ENCODE measurements around the gene SPTBN1.
"Not testable (repeated sequence)": the region's sequence is repeated elsewhere in the genome, so short reads cannot be mapped to it uniquely, and the experiment has no call there.

SPTBN1 gene

DNA sequence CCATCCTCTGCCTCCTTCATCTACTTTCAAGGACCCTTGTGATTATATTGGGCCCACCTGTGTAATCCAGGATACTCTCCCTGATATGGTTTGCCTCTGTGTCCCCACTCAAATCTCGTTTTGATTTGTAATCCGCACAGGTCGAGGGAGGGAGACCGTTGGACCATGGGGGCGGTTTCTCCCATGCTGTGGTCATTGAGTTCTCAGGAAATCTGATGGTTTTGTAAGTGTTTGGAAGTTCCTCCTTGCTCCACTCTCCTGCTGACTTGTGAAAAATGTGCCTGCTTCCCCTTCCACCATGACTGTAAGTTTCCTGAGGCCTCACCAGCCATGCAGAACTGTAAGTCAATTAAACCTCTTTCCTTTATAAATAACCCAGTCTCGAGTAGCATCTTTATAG is 225.3 kb downstream of the SPTBN1 start:
- DNase-seq, result no peak

DNA sequence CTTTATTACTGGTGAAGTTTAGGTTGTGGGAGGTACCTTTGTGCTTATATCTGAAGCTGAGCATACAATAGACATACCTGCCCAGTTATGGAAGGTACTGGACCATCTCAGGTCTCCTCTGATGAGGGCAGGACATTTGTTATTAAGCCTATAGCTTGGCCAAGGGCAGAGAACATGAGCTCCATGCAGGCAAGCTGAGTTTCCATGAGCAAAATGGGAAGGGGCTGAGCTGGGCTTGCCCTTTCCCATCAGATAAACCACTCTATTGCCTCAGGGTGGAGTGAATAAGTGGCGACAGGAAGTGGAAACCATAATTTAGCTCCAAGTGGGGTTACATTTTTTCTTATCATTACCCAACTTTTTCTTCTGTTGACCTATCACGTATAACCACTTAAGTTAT is 227.5 kb downstream of the SPTBN1 start:
- DNase-seq, result no peak

DNA sequence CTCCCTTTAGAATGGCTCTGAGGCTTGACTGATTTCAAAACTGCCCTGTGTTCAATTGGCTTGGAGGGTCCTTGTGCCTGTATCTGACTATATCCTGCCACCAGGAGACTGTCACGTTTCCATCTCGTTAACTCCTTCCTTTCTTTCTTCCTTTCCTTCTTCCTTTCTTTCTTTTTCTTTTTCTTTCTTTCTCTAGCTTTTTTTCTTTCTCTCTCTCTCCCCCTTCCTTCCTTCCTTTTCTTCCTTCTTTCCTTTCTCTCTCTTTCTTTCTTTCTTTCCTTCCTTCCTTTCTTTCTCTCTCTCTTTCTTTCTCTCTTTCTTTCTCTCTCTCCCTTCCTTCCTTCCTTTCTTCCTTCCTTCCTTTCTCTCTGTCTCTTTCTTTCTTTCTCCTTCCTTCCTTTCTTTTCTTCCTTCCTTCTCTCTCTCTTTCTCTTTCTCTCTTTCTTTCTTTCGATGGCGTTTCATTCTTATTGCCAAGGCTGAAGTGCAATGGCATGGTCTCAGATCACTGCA is 229.2 kb downstream of the SPTBN1 start:
- no peak for DNase-seq

DNA sequence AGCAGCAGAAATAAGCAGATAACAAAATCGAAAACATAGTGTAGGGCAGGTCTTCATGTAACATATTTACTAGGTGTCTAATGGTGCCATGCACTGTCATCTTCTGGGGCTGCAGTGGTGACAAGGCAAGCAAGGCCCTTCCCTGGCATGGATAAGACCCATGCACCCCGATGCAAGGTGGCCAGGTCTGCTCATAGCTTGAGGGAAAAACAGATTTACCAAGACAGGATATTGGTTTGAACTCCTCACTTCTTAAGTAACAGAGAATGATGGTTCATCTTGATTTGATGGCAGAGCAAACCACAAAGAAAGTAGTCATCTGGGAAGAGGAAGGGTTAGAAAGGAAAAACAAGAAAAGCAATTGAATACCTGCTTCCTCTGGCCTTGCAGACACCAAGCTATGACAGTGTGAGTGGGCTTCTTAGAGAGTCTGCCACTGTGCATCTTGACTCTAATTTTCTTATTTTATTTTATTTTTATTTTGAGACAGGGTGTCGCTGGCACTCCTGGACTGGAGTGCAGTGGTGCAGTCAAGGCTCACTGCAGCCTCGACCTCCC is 231.5 kb downstream of the SPTBN1 start:
- no peak for DNase-seq

DNA sequence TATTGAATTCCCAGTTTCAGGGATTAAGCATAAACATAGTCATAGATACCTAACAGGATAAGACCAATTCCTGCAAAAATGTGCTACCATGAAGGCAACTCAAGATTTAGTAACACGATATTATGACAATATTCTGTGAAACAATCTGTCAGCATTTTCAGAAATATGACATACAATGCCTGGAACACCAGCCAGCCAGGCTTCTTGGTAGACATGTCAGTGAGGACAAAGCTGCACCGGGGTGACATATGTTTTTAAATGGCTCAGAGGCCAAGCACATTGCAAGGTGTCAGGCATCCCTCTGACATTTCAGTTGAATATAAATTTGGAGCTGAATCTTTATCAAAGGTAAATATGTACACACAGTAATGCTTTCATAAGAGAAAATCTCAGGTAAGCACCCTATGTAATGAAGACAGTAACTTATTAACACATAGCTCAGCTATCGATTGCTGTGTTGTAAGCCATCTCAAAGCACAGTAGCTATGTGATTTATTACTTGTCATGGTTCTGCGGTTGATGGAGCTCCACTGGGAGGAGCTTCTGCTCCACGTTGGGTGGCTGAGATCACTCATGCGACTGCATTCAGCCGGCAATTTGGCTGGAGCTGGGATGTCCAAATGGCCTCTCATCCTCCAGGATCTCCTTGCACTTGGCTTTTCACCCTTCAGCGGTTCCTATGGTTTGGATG is 235.5 kb downstream of the SPTBN1 start:
- no peak for DNase-seq

DNA sequence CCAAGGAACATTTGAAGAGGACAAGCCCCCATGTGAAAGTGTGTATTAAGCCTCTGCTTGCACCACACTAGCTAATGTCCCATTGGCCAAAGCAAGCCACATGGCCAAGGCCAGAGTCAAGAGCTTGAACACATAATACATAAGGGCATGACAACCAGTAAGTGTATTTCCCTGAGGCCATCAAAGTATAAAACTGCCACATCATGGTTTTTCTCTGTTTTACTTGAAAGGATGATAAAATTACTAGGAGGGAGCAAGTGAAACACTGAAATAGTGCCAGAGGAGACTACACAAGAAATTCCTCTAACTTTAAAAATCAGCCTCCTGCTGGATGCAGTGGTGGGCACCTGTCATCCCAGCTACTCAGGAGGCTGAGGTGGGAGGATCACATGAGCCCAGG is 236.4 kb downstream of the SPTBN1 start:
- no peak for DNase-seq

DNA sequence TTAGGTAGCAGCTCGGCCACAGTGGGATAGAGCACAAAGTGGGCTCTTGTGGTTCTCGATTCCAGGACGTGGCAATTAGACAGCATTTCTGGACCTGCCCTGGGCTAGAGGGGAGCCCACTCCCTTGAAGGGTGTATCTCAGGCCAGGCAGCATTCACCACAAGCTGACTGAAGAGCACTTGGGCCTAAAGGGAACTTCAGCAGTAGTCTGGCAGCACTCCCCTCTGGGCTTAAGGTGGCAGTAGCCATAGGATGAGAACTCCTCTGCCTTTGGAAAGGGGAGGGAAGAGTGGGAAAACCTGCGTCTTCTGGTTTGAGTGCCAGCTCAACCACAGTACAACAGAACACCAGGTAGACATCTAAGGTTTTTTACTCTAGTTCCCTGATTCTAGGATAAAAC is 239.3 kb downstream of the SPTBN1 start:
- no peak for DNase-seq

DNA sequence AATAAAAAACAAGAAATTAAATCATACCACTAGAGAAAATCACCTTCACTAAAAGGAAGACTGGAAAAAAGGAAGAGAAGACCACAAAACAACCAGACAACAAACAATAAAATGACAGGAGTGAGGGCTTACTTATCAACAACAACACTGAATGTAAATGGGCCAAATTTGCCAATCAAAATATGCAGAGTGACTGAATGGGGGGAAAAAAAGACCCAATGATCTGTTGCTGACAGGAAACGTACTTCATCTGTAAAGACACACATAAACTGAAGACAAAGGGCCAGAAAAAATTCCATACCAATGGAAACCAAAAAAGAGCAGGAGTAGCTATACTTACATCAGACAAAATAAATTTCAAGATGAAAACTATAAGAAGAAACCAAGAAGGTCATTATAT is 241.8 kb downstream of the SPTBN1 start:
- no peak for DNase-seq

DNA sequence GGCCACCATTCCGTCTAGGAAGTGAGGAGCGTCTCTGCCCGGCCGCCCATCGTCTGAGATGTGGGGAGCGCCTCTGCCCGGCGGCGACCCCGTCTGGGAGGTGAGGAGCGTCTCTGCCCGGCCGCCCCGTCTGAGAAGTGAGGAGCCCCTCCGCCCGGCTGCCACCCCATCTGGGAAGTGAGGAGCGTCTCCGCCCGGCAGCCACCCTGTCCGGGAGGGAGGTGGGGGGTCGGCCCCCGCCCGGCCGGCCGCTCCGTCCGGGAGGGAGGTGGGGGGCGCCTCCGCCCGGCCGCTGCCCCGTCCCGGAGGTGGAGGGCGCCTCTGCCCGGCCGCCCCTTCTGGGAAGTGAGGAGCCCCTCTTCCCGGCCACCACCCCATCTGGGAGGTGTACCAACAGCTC is 242.8 kb downstream of the SPTBN1 start:
- DNase-seq, result not testable (repeated sequence)

DNA sequence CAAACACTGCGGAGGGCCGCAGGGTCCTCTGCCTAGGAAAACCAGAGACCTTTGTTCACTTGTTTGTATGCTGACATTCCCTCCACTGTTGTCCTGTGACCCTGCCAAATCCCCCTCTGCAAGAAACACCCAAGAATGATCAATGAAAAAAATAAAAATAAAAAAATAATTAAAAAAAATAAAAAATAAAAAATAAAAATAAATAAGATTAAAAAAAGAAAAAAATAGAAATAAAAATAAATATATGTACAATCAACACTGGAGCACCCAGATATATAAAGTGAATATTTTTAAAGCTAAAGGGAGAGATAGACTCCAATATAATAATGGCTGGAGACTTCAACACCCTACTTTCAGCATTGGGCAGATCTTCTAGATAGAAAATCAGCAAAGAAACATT is 243.5 kb downstream of the SPTBN1 start:
- DNase-seq, result no peak

DNA sequence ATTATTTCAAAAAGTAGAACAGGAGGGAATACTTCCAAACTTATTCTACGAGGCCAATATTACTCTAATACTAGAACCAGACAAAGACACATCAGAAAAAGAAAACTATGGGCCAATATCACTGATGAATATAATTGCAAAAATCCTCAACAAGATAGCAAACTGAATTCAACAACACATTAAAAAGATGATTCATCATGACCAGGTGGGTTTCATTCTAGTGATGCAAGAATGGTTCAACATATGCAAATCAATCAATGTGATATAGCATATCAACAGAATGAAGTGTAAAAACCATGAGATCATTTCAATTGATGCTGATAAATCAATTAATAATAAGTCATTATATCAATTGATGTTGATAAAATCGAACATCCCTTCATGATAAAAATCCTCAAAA is 244.9 kb downstream of the SPTBN1 start:
- DNase-seq, result no peak

DNA sequence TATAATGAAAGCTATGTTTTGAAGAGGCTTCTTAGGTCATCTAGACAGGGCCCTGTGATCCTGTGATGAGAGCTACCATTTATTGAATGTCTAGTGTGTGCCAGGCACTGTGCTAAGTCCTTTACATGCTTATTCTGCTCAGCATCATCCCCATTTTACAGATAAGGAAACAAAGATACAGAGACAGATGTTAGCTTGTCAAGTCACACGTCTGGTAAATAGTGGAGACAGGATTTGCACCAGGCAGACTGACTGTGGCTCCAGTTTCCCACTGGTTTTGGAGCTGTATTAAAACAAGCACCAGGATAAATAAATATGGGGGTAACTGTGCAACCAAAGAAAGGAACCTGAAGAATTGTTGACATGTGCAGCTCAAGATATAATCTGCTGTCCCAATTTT is 248.1 kb downstream of the SPTBN1 start:
- DNase-seq, result no peak

DNA sequence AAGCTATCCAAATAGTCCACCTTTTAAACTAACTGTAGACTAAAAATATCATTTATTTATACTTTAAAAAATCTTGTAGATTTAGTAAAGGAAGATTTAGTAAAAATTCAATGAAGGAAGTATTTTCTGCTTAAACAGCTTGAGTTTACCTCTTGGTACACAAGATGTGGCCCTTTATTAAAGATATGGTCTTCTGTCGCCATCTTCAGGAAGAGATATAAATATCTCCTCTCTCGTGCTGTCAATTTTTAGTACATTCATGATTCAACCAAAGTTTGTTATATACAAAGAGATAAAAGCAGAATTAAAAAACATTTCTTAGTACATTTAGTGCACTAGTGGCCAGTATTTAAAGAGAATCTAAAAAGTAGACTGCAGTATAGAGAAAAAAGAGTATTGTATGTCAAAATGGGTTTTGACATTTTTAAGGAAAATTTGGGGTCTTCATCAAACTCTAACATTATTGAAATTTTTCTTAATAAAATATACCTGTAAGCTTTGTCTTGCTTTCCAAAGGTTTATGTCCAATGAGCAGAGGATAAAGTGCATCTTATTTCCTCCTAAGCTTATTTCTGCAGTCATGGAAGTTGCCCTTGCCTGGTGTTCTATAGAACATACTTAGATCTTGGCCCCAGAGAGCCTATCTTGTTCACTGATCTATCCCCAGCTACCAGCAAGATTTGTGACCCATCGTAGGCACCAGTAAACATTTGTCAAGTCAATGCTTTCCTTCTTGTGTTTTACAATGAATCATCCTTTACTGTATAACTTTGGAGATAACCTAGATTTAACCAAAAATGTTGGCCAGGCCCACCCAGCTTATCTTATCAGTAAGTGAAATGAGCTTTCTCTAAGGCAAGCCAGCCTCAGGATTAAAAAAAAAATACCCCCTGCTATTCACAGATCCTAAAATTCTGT is 248.8 kb downstream of the SPTBN1 start:
- no peak for DNase-seq

DNA sequence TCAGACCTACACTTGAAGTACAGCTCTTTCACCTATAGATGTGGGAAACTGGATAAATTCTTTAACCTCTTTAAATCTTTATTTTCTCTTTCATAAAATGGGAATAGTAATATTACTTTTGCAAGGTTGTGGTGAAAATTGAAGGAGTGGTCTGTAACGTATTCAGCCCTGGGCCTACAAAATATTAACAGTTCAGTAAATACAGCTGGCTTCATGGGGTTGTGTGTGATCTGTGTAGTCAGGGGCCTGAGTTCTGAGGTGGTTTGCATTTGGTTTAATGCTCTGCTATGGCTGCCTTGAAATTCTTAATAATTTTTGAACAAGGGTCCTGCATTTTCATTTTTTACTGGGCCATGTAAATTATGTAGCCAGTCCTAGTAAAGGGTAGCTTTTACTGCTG is 250.5 kb downstream of the SPTBN1 start:
- DNase-seq, result no peak

DNA sequence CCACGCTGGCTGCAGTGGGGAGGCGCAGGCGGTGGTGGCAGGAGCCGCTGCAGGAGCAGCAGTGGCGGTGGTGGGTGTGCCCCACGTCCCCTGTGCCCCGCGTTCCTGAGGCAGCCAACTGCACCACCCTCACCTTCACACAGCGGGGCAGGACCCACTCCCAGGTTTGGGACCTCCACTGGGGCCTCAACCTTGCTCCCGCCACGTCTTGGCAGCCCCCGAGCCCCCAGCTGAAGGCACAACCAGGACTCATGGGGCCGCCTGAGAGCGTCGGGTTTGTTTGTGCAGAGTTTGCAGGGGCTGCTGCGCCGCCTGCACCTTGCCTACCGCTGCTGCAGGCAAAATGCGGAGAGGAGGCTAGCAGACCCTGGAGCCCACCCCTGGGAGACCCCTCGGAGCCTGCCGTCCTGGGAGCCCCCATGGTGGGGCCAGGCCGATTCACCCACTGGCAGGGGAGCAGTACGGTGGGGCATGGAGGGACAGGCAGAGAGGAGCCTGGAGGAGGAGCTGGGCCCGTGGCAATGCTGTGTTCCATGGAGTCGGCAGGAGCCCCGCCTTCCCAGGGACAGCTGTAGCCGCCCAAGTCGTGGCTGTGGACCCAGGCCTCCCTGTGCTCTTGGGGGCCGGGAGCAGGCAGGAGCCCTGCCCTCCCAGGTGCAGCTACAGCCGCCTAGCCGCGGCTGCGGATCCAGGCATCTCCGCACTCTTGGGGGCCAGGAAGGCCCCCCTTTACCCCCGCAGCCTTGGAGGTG is 252.6 kb downstream of the SPTBN1 start:
- DNase-seq, result no peak

DNA sequence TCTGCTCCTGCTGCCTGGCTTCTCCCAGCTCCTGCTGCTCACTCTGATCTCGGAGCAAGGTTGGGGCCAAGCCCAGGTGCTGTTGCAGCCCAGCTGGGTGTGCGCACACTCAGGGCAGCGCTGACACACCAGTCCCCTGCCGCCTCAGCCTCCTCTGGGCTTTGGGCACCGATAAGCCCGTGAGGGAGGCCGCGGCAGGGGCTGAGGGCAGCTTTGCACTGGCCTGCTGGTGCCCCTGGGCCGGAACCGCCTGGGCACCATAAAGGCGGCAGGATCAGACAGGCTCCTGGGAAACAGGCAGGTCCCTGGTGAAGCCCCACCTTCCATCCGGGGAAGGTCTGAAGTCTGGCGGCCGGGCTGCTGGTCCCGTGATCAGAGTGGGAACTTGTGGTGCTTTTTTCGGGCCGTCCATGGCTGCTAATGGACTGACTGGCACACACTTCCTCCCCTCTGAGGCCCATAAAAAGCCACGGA is 253.2 kb downstream of the SPTBN1 start:
- no peak for DNase-seq

DNA sequence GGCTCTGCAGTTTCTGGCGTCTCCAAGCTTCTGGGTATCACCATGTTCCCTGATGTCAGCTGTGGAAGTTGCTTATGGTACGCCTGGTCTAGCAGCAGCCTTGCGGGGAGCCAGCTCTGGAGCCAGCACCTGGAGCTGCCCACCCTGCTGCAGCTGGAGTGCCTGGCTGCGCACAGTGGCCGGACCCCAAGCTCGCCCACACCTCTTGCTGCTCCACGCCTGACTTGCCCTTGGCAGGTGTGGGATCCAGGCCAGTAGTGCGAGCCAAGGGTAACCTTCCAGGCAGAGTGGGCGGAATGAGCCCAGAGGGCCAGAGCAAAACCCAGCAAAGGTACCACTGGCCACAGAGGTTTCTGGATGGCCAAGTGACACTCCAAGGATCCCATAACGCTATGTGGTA is 254.1 kb downstream of the SPTBN1 start:
- DNase-seq, result no peak

DNA sequence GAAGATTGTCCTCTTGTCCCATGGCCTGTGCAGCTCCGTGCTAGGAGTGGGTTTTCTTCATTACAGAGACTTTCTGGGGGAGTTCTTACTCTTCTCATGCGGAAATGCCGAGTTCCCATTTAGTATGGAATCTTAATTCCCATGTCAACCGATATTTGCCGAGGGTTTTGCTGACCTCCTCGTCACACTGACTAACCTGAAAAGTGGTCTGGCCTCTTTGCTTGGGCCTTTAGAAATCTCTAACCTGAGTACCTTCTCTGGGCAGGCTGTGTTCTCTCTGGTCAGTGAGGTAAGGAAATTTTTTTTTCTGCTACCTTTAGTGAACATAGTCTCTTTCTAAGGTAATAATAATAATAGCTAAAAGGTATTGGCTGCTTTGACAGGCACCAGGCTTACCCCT is 256.4 kb downstream of the SPTBN1 start:
- no peak for DNase-seq

DNA sequence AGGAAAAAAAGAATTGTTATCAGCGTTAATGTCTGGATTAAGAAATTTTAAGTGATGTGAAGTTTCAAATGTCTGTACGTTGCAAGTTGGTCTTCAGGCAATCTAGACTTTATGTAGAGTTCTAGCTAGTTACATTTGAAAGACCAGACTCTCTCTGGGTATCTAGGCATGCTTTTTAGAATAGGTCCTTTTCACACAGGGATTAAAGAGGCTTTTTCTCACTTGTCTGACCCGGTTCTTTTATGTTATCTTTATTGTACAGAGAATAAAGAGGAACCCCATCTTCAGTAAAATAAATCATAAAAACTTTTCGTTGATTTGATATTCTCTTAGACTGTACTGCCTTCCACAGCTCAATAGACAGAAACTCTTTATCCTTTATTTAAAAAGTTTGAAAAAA is 258.9 kb downstream of the SPTBN1 start:
- no peak for DNase-seq

DNA sequence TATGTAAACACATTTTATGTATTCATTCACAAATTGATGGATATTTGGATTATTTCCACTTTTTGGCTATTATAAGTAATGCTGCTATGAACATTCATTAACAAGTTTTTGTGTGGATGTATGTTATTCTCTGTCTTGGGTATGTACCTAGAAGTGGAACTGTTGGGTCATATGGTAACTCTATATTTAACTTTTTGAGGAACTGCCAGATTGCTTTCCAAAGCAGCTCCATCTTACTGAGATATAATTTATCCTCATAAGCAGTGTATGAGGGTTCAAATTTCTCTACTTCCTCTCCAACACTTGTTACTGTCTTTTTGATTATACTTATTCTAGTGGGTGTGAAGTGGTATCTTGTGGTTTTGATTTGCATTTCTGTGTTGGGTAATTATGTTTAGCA is 260.2 kb downstream of the SPTBN1 start:
- no peak for DNase-seq

DNA sequence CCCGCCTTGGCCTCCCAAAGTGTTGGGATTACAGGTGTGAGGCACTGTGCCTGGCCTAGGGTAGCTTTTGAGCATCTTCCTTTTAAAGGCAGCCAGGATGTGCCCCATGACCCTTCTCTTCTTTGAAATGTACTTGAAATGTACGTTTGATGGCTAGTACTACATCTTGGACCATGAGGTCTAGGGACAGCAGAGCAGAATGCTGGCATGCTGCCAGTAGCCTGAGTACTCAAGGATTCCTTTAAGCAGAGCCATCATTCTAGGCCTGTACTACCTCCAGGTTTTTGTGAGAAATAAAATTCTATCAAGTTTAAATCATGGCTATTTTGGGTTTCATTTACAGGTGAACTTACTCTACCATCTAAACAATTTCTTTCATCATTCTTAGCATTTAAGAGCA is 264.4 kb downstream of the SPTBN1 start:
- no peak for DNase-seq
